H1 (cell line): Measurements from ENCODE around the gene KATNAL2. TPM values are rescaled to one million over a fixed set of nuclear protein-coding genes. Genes with fewer than 3 reads are reported as not detected.

Source experiments
- CTCF ChIA-PET: fragments of 300-600 bp; sonication (Branson Sonifier 250); formaldehyde crosslinking; loops from one replicate; lab custom pipeline; 2021; ENCODE audit not compliant: partially characterized antibody; lab: Charles Lee
- POLR2A ChIA-PET: fragments of 300-600 bp; sonication (Branson Sonifier 250); formaldehyde crosslinking; loops from one replicate; lab custom pipeline; 2021; ENCODE audit warnings: inconsistent platforms; ENCODE audit not compliant: partially characterized antibody; lab: Charles Lee
- DNase-seq, 2 experiments: peaks; one replicate each; pipeline versions ENCODE4 v3.0.0 to v3.0.0-alpha.2; 2010 to 2022; ENCODE audit warnings: low spot score in 2 of 2, low read depth in 1 of 2, mixed read lengths in 1 of 2
- FAIRE-seq: peaks from 2 replicates; lab custom pipeline; 2011; peaks lifted over from hg19 to GRCh38; lab: Jason Lieb, UNC
- H2AFZ ChIP-seq: 2 replicates; pipeline ENCODE4 v1.8.1; 2012; ENCODE audit warnings: low read length, inconsistent platforms
- H2AK5ac ChIP-seq: 2 replicates; pipeline ENCODE4 v1.6.1; 2013; ENCODE audit warnings: low read depth, low read length
- H2BK120ac ChIP-seq: replicated peaks from 2 replicates; pipeline ENCODE3; 2013; ENCODE audit warnings: low read depth, low read length, inconsistent platforms
- H2BK12ac ChIP-seq: 2 replicates; pipeline ENCODE4 v1.6.1; 2013; ENCODE audit warnings: low read depth, low read length
- H2BK15ac ChIP-seq: 2 replicates; pipeline ENCODE4 v1.6.1; 2013; ENCODE audit warnings: low read length
- H2BK20ac ChIP-seq: 2 replicates; pipeline ENCODE4 v1.6.1; 2013; ENCODE audit warnings: low read length
- H2BK5ac ChIP-seq: 2 replicates; pipeline ENCODE4 v1.6.1; 2013; ENCODE audit warnings: low read depth, low read length
- H3K14ac ChIP-seq: 2 replicates; pipeline ENCODE4 v1.6.1; 2013; ENCODE audit warnings: inconsistent platforms; ENCODE audit not compliant: insufficient read length
- H3K18ac ChIP-seq: 2 replicates; pipeline ENCODE4 v1.6.1; 2013; ENCODE audit warnings: low read length; ENCODE audit errors: extremely low read depth
- H3K23ac ChIP-seq: 2 replicates; pipeline ENCODE4 v1.6.1; 2013; ENCODE audit warnings: inconsistent platforms; ENCODE audit not compliant: insufficient read length
- H3K23me2 ChIP-seq: 2 replicates; pipeline ENCODE4 v1.6.1; 2013; ENCODE audit warnings: low read depth, low read length
- H3K27ac ChIP-seq: 2 replicates; pipeline ENCODE4 v1.6.1; 2011; ENCODE audit warnings: low read depth, low read length, inconsistent platforms
- H3K27me3 ChIP-seq, 4 experiments: replicated peaks in 1 of 4; 1 replicate in 1 of 4; 2 replicates in 3 of 4; pipeline versions ENCODE4 v1.6.1 to v1.8.1; 2011 to 2013; ENCODE audit warnings: low read length in 3 of 4, mild to moderate bottlenecking in 3 of 4, inconsistent platforms in 2 of 4, mixed read lengths in 2 of 4, moderate library complexity in 1 of 4; ENCODE audit not compliant: control insufficient read depth in 3 of 4, insufficient read depth in 3 of 4; ENCODE audit errors: extremely low read depth in 1 of 4
- H3K36me3 ChIP-seq, 4 experiments: 2 replicates each; pipeline versions ENCODE4 v1.6.1 to v1.8.1; 2011 to 2013; ENCODE audit warnings: mild to moderate bottlenecking in 4 of 4, low read length in 3 of 4, moderate library complexity in 2 of 4, control low read depth in 1 of 4, inconsistent platforms in 1 of 4; ENCODE audit not compliant: insufficient read depth in 4 of 4, control insufficient read depth in 2 of 4
- H3K4ac ChIP-seq: replicated peaks from 2 replicates; pipeline ENCODE3; 2013; ENCODE audit warnings: low read length, low read depth, mixed read lengths, inconsistent platforms; ENCODE audit not compliant: insufficient read length
- H3K4me1 ChIP-seq, 4 experiments: replicated peaks in 1 of 4; 1 replicate in 1 of 4; 2 replicates in 3 of 4; pipeline versions ENCODE4 v1.6.1 to v1.8.1; 2011 to 2013; ENCODE audit warnings: low read length in 3 of 4, inconsistent platforms in 2 of 4, mixed read lengths in 1 of 4; ENCODE audit not compliant: insufficient read depth in 4 of 4, control insufficient read depth in 3 of 4
- H3K4me2 ChIP-seq, 2 experiments: 2 replicates each; pipeline versions ENCODE4 v1.6.1 to v1.8.1; 2011 to 2013; ENCODE audit warnings: low read depth in 2 of 2, low read length in 2 of 2, control low read depth in 1 of 2, inconsistent platforms in 1 of 2, mild to moderate bottlenecking in 1 of 2; ENCODE audit not compliant: insufficient read depth in 1 of 2
- H3K4me3 ChIP-seq, 4 experiments: fragments of 200-600, 300-600 bp in 1 of 4; sonication (generic), shearing (Covaris generic), sonication (Bioruptor Twin) in 1 of 4; 2 replicates each; pipeline versions ENCODE4 v1.5.1 to v1.8.1; 2011 to 2016; ENCODE audit warnings: low read length in 4 of 4, low read depth in 3 of 4, control low read depth in 2 of 4, inconsistent platforms in 2 of 4, mild to moderate bottlenecking in 2 of 4, mixed read lengths in 1 of 4, moderate library complexity in 1 of 4; ENCODE audit not compliant: insufficient read depth in 2 of 4; ENCODE audit errors: extremely low read depth in 1 of 4
- H3K56ac ChIP-seq: replicated peaks from 2 replicates; pipeline ENCODE3; 2013; ENCODE audit warnings: low read depth, mild to moderate bottlenecking, mixed read lengths, low read length, inconsistent platforms; ENCODE audit not compliant: insufficient read length
- H3K79me1 ChIP-seq: 2 replicates; pipeline ENCODE4 v1.6.1; 2013; ENCODE audit warnings: low read depth, low read length, control low read depth
- H3K79me2 ChIP-seq, 2 experiments: 2 replicates each; pipeline versions ENCODE4 v1.6.1 to v1.8.1; 2012 to 2013; ENCODE audit warnings: low read length in 2 of 2, mild to moderate bottlenecking in 2 of 2, inconsistent platforms in 1 of 2; ENCODE audit not compliant: insufficient read depth in 2 of 2, control insufficient read depth in 1 of 2
- H3K9ac ChIP-seq, 4 experiments: replicated peaks in 1 of 4; 1 replicate in 1 of 4; 2 replicates in 3 of 4; pipeline versions ENCODE4 v1.6.1 to v1.8.1; 2011 to 2013; ENCODE audit warnings: low read depth in 3 of 4, low read length in 3 of 4, control low read depth in 2 of 4, mild to moderate bottlenecking in 2 of 4, moderate library complexity in 2 of 4, inconsistent platforms in 1 of 4; ENCODE audit errors: extremely low read depth in 1 of 4
- H3K9me3 ChIP-seq, 2 experiments: 2 replicates each; pipeline versions ENCODE4 v1.6.1 to v1.8.1; 2012 to 2013; ENCODE audit warnings: mild to moderate bottlenecking in 2 of 2, moderate library complexity in 2 of 2, control low read depth in 1 of 2, inconsistent platforms in 1 of 2, low read depth in 1 of 2, low read length in 1 of 2, mixed read lengths in 1 of 2; ENCODE audit not compliant: insufficient read depth in 2 of 2
- H4K20me1 ChIP-seq, 2 experiments: replicated peaks in 1 of 2; 2 replicates each; pipeline versions ENCODE3 to v1.8.1; 2011 to 2013; ENCODE audit warnings: inconsistent platforms in 2 of 2, low read length in 2 of 2, mild to moderate bottlenecking in 1 of 2; ENCODE audit not compliant: insufficient read depth in 2 of 2, control insufficient read depth in 1 of 2
- H4K5ac ChIP-seq: 2 replicates; pipeline ENCODE4 v1.6.1; 2013; ENCODE audit warnings: low read length, low read depth, mixed read lengths, inconsistent platforms; ENCODE audit not compliant: insufficient read length
- H4K8ac ChIP-seq: 2 replicates; pipeline ENCODE4 v1.8.0; 2013; ENCODE audit warnings: mild to moderate bottlenecking, moderate library complexity, low read length, inconsistent platforms; ENCODE audit not compliant: insufficient read depth; ENCODE audit errors: extremely low read depth
- H4K91ac ChIP-seq: replicated peaks from 2 replicates; pipeline ENCODE3; 2013; ENCODE audit warnings: low read length, mixed read lengths, inconsistent platforms; ENCODE audit not compliant: insufficient read length
- CEBPB ChIP-seq: IDR thresholded peaks from 2 replicates; pipeline ENCODE4 v1.6.1; 2012; ENCODE audit warnings: low read depth, low read length
- CHD1 ChIP-seq: IDR thresholded peaks from 2 replicates; pipeline ENCODE4 v1.6.1; 2012; ENCODE audit warnings: low read depth, low read length, improper control_type of control experiment
- CHD2 ChIP-seq: IDR thresholded peaks from 2 replicates; pipeline ENCODE4 v1.6.1; 2012; ENCODE audit warnings: low read length, improper control_type of control experiment
- EGR1 ChIP-seq: IDR thresholded peaks from 2 replicates; pipeline ENCODE4 v1.6.1; 2011; ENCODE audit warnings: low read depth, low read length, borderline replicate concordance
- JUND ChIP-seq: IDR thresholded peaks from 2 replicates; pipeline ENCODE4 v1.6.1; 2011; ENCODE audit warnings: mild to moderate bottlenecking, improper control_type of control experiment, low read length
- POU5F1 ChIP-seq: IDR thresholded peaks from 2 replicates; pipeline ENCODE4 v1.6.1; 2011; ENCODE audit warnings: low read depth, mild to moderate bottlenecking, low read length, moderate library complexity
- TAF1 ChIP-seq: IDR thresholded peaks from 2 replicates; pipeline ENCODE4 v1.6.1; 2011; ENCODE audit warnings: mild to moderate bottlenecking, low read depth, low read length
- YY1 ChIP-seq: IDR thresholded peaks from 2 replicates; pipeline ENCODE4 v1.6.1; 2011; ENCODE audit warnings: low read depth, mild to moderate bottlenecking, low read length
- WGBS, 2 experiments: shearing (Covaris generic) in 1 of 2; methylation state at CpG; one replicate each; pipeline versions ENCODE4 v1.1.6 to v1.1.7; 2013 to 2015; ENCODE audit warnings: low lambda C conversion rate in 2 of 2, mixed read lengths in 2 of 2, inconsistent platforms in 1 of 2, low coverage in 1 of 2, missing lambda C conversion rate in 1 of 2; ENCODE audit not compliant: insufficient replicate concordance in 2 of 2, insufficient coverage in 1 of 2, insufficient read length in 1 of 2; ENCODE audit errors: extremely low coverage in 1 of 2, missing lambda C conversion rate in 1 of 2; 5-methylcytosine and 5-hydroxymethylcytosine counted together
- polyA plus RNA-seq, 7 experiments: library from polyadenylated mRNA; depleted of rRNA in 3 of 7; stranded (reverse) in 5 of 7; unstranded in 2 of 7; fragments of >200 nt in 5 of 7; fragments of 200-250 nt in 2 of 7; gene quantifications; 1 replicate in 5 of 7; 2 replicates in 1 of 7; 4 replicates in 1 of 7; pipeline versions ENCODE4 v1.2.1 to v1.2.3, GENCODE V29; 2011 to 2013; ENCODE audit warnings: missing spikeins in 2 of 7, mixed read lengths in 2 of 7
- total RNA-seq: library from RNA; stranded (reverse); fragmentation: NEBNext Ultra II Directional; extraction: Animal tissue kit (Norgen Biotek cat#: 25700); gene quantifications from 2 replicates; pipeline ENCODE4 v1.2.1, GENCODE V29; 2021

Gene KATNAL2
- total and polyA plus RNA-seq, 2 of the 8 experiments (the other 6 are each of a cell fraction or from before 2014, with no cell fraction given), result 10.0 to 15.2 TPM

GRCh38 chr18:47120428-47120827, 203.0 kb downstream of the KATNAL2 start:
- WGBS, 2 experiments, result 95% methylated on average over 4 of the region's 4 CpGs; no CpG with 5 or more reads in 1 of the 2 experiments
- POLR2A ChIA-PET, result interaction anchor here (0.8 kb wide), 1 partner anchor 16 kb away, joined by 3 read pairs; no protein-coding TSS in a partner anchor

More at GRCh38 chr18:47120428-47120827, 203.0 kb downstream of the KATNAL2 start:
- Histone ChIP-seq H3K27me3 (no peaks in the 10 kb centered on the region), H3K36me3 (peaks cover 0 to 6% (median 0%) of the 10 kb centered on the region in 4 experiments; a peak in 1 of 8 replicates), H3K4me3 (no peak overlapping the region), H3K4me2 (no peak overlapping the region), H3K23ac (no peak overlapping the region), H4K5ac (no peak overlapping the region), H2BK12ac (no peak overlapping the region), H3K9me3 (no peaks in the 10 kb centered on the region), H3K23me2 (no peaks in the 10 kb centered on the region), H2AFZ (no peak overlapping the region), H3K4me1 (peaks cover 0 to 7% (median 0%) of the 10 kb centered on the region in 4 experiments; a peak in 1 of 7 replicates), H2AK5ac (no peak overlapping the region), H2BK5ac (no peak overlapping the region), H3K27ac (no peak overlapping the region), H4K20me1 (no peaks in the 10 kb centered on the region), H3K4ac (no peak overlapping the region), H3K14ac (no peak overlapping the region), H2BK15ac (no peak overlapping the region), H3K9ac (no peak overlapping the region), H4K8ac (no peak overlapping the region), H3K79me1 (no peaks in the 10 kb centered on the region; the same call in 1 of the 2 replicates), H4K91ac (no peak overlapping the region), H2BK120ac (no peak overlapping the region), H3K79me2 (no peaks in the 10 kb centered on the region), H2BK20ac (no peak overlapping the region), H3K56ac (no peak overlapping the region), H3K18ac (no peak overlapping the region)
- TF ChIP-seq CHD2 (no peak), CEBPB (no peak), EGR1 (no peak), JUND (no peak), POU5F1 (no peak), TAF1 (no peak), YY1 (no peak), CHD1 (no peak)
- CTCF ChIA-PET, result interaction anchor here (1.1 to 2.5 kb wide), 3 partner anchors 9 to 170 kb away, joined by 3 to 8 read pairs (median 5); no protein-coding TSS in a partner anchor
- no peak for FAIRE-seq
- DNase-seq, result no peak
